Esophagus muscularis mucosa (tissue), 2 donors: ENCODE results near the gene LPCAT2.

Experiments used
- EP300 ChIP-seq: sonication (generic); formaldehyde crosslinking; IDR thresholded peaks from one replicate; pipeline ENCODE4 v1.6.1; 2017; ENCODE audit warnings: antibody characterized with exemption
- POLR2A ChIP-seq: fragments of 450-650 bp; IDR thresholded peaks from one replicate; pipeline ENCODE4 v1.6.1; 2017; ENCODE audit warnings: antibody characterized with exemption, moderate library complexity, mild to moderate bottlenecking, low read depth

GRCh38 chr16:55605754-55606336 lies 97.0 kb downstream of the LPCAT2 start:
- TF ChIP-seq POLR2A: no peak
- TF ChIP-seq EP300: no peak
